Eye (tissue), 1 donor: ENCODE results near the gene TNP2.

ENCODE experiments used
- DNase-seq: peaks from one replicate; pipeline ENCODE4 v3.0.0-alpha.2; 2015

The TNP2 gene

DNA sequence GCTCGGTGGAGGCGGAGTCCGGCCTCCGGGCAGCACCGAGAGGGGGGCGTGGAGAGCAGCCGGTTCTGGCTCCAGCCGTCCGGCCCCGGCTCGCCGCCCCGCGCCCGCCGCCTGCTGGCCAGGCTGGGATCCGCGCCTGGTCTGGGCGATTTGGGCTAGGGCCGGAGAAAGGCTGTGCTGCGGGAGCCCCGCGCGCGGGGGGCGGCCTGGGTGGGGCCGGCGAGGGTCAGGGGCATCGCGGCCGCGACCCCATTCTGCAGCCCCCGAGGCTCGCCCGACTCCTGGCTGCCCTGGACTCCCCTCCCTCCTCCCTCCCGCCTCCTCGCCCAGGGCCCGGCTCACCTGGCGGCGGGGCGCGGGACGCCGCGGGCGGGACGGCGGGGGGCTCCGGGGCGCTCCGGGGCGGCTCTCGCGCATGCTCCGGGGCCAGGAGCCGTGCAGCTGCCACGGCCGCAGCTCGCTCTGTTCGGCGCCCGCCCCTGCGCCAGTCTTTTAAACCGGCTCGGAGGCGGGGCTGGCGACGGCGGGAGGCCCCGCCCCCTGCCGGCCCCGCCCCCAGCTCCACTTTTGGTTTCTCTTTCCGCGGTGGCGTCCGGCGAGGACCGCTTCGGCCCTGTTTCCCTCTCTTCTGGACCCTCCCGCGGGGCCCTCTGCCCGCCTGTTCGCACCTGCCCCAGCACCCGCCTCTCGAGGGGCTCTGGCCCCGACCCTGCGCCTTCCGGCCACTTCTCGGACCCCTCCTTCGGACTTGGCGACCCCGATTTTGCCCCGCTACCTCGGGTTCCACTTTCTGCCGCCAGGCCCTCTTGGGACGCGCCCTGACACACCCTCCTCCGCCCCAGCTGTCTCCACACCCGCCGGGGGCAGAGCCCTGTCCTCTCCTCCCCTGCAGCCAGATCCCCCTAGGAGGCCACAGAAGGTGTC is 13.1 kb downstream of the TNP2 start, which contains the start of gene SOCS1:
TSS of gene SOCS1 (minus strand) at position 468 of the 924 bp plus-strand sequence. CDS start 726 bp downstream, outside the sequence.
- DNase-seq = peak; percentile 94

DNA sequence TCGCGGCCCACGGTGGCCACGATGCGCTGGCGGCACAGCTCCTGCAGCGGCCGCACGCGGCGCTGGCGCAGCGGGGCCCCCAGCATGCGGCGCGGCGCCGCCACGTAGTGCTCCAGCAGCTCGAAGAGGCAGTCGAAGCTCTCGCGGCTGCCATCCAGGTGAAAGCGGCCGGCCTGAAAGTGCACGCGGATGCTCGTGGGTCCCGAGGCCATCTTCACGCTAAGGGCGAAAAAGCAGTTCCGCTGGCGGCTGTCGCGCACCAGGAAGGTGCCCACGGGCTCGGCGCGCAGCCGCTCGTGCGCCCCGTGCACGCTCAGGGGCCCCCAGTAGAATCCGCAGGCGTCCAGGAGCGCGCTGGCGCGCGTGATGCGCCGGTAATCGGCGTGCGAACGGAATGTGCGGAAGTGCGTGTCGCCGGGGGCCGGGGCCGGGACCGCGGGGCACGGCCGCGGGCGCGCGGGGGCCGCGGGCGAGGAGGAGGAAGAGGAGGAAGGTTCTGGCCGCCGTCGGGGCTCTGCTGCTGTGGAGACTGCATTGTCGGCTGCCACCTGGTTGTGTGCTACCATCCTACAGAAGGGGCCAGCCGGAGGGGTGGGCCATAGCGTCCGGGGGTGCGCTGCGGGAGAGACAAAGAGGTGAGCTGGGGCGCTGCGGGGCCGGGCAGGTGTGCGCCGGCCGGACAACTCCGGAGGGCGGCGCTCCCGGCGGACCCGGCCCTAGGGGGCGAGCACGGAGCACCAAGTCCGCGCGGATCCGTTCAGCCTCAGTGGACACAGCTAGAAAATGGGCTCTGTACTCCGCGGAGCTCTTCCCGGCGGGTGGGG is 14.0 kb downstream of the TNP2 start:
- peak; percentile 76 for DNase-seq

DNA sequence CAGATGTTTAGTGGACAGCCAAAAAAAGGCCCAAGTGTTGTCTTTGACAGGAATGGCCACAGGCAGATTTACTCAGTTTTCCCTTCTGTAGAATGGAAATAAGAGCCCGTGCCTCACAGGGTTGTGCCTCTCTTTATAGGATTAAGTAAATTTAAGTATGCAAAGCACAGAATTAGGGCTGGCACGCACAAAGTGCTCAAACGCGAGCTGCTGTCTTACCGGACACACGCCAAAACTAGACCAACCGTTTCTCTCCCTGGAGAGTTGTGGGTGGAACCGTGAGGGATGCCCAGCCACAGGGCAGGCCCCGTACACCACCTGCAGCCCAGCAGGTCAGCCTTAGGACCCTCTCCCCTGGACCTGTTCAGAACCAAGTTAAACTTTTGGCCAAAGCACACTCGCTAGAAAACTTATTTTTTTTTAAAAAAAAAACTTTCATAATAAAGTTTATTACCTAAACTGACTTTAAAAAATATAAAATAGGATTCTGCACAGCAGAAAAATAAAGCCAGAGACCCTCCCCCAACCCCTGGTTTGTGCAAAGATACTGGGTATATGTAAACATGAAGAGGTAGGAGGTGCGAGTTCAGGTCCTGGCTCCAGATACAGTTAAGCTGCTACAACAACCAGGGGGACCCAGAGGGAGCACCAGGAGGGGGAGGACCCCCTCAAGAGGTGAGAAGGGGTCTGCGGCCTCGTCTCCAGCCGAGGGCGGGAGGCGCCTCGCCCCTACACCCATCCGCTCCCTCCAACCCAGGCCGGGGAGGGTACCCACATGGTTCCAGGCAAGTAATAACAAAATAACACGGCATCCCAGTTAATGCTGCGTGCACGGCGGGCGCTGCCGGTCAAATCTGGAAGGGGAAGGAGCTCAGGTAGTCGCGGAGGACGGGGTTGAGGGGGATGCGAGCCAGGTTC is 14.9 kb downstream of the TNP2 start:
- no peak for DNase-seq

DNA sequence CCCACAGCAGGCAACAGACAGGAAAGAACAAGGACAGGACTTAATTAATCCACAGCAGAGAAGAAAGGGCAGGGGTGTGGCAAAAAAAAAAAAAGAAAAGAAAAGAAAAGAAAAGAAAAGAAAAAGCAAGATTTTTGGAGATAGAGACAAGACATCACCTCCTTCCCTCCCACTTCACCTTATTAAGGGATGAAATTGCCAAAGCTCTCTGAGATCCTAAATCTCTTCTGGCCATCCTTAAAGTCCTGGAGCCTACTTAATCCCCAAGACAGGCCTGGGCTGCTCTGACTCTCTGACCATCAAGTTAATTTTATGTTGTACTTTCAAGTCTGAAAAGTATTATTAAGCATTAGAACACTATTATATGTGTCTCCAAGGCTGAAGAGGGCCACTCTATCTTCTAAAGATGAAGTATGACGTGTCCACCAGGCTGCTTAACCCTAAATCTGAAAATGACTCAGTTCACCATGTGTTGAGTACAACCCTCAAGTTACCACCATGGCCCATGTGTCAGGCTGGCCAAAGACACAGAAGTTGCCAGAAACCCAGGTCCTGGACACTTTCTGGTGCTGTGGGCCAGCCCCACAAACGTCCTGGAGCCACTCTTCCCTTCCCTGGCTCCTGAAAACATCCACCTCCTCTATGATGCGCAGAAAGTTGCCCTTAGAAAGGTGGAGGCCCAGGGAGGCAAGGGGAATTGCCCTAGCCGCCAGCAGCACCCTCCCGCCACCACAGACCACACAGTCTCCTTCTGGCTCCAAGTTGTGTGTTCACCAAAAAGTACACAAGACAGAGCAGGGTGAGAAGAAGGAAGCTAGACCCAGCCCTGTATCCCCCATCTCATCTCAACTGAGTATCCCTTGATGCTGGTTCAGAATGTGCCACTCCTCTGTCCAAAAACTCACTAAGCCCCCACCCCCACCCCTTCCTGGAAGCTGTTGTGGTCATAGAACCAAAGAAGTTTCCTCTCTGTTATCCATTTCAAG is 15.8 kb downstream of the TNP2 start:
- DNase-seq = no peak

DNA sequence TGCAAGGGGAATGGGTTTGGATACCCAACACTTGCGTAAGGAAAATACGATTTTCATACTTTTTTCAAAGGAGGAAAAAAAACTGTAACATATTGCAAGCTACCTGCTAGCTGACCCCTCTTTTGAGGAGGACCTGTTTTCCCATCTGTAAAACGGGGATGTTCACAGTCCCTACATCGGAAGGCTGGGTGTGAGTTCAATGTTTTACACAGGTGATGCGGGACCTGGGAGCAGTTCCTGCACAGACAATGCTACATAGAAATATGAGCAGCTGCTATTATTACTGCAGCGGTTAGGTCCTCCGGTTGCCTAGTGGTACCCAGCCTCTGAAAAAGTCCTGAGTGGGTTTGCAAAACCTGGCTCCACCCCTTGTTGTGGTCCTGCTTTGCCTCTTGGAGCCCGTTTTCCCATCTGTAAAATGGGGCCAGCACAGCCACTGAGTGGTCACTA is 16.6 kb downstream of the TNP2 start:
- DNase-seq = no peak

DNA sequence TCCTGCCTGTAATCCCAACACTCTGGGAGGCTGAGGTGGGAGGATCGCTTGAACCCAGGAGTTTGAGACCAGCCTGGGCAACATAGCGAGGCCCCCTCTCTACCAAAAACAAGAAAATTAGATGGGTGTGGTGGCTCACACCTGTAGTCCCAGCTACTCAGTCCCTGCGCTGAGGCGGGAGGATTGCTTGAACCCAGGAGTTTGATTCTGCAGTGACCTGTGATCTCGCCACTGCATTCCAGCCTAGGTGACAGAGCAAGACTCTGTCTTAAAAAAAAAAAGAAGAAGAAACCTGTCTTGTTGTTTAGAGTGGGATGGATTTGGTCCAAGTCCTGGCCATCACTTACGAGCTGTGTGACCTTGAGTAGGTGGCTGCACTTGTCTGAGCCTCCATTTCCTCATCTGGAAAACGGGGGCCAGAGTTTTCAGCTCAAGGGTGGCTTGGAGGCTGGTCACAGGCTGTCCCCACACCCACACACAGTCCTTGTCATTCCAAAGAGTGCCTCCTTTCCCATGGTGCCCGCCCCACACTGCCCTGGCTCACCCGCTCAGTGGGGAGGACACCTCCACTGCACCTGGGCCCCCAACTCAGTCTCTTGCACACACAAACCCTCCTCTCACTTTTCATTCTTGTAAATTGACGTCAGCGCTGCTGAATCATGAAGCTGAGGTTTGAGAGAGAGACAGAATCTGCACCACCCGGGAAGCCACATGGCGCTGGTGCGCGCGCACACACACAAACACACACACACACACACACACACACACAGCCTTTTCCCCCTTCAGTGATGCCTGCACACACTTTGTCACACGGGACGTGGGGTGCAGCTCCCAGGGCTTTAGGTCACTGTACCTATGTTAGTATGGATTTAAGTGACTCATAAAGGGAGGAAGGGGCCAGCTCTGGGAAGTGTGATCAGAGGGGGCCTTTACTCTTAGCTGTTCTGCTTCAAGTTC is 17.3 kb downstream of the TNP2 start:
- no peak for DNase-seq

DNA sequence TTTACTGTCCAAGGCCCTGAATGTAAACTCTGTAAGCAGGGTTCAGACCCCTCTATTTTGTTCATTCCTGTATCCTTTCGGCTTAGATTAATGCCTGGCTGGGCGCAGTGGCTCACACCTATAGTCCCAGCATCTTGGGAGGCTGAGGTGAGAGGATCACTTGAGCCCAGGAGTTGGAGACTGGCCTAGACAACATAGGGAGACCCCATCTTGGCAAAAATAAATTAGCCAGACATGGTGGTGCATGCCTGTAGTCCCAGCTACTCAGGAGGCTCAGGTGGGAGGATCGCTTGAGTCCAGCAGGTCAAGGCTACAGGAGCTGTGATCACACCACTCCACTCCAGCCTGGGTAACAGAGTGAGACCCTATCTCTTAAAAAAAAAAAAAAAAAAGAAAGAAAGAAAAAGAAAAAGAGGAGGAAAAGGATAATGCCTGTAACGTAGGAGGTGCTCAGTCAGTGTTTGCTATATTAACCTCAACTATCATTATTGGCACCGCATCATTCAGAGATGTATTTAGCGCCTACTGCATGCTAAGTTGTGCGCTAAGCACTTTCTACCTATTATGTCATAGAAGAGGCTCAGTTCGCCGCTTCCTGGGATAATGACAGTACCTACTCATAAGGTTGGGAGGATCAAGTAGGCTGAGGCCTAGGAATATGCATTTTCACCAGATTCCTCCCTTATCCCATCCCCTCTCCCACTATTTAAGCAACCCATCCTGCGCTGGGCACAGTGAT is 18.2 kb downstream of the TNP2 start:
- DNase-seq = no peak

DNA sequence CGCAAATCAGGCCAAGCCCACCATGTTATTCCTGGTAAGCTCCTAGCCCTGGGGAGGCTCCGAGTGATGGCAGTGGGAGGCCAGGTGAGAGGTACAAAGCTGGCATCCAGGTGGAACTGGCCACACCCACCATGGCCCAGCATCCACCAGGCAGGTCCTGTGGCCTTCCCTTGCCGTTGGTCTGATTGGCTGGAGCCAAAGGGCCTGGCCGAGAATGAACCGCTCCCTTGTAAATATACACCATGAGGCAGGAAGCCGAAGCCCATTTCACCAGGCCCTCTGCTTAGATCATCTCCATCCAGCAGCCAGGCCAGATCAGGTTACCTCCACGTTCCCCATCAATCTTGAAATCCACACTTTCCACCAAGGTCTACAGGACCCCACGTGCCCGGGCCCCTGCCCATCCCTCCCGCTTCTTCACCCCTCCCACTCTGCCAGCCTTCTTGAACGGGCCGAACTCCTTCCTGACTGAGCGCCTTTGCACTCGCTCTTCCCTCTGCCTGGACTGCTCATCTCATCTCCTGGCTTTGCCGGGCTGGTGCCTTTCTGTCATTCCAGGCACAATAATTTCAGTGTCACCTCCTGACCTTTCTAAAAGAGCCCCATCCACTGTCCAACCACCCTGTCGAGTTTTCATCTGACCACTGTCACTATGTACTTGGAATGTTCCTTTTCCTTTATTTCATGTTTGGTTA is 18.9 kb downstream of the TNP2 start:
- DNase-seq = no peak

DNA sequence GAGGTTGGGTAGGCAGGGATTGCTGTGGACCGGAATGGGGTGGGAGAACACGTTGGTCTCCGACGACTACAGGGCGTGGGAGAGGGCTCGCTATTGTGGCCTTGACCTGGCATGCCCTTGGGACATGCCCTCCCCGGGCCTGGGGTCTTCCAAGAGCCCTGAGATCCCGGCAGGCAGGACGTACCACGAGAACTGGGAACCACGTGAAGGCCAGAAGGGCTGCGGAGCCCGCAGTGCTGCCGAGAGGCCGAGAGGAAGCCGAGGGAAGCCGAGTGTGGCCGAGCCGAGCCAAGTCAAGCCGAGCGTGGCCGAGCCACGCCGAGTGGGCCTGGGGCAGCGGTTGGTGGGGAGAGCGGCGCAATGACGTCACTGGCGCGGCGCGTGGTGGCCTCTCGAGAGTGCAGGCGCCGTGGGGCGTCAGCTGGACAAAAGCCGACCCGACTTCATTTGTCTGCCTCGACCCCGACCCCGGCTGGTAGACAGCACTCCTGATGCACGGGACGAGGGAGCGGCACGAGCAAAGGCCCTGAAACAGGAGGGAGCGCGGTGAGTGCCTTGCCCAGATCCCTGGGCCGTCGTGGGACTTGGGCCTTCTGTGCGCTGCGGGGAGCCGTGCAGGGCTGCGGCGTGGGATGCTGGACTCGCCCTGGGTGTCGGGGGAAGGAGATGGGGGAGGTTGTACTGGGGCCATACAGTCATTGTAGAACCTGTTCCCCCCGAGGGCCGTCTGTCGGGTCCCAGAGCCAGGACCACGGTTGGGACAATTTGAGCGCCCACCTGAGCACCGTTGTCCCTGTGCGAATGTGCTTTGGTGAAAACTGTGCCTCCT is 19.7 kb downstream of the TNP2 start:
- no peak for DNase-seq

DNA sequence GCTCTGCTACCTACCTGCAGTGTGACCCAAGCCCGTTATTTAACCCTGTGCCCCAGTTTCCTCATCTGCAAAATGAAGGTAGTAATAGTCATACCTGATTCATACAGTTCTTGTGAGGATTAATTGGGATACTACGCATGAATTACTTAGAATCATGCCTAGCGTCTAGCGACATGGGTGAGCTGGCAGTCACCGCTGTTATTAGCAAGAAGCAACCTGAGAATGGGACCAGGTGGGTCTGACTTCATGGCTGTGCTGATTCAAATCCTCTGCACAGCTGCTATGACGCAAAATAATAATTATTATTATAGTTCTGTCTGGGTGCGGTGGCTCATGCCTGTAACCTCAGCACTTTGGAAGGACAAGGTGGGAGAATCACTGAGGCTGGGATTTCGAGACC is 21.0 kb downstream of the TNP2 start:
- no peak for DNase-seq

DNA sequence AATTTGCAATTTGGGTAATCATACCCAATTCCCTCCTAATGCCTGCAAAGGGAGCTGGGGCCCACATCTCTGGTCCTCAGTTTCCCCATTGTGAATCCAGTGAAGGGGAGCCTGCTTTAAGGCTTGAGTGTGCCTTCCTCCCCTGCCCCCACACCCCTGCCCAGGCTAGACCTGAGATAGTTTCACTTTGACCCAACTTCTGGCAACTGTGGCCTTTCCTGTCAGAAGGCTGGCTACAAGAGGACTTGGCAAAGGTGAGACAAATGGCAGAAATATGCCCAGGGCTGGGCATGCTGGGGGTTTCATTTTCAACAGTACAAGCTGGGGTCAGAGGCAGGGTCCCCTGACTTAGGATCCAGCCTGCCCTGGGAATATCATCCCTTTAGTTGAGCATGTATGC is 23.1 kb downstream of the TNP2 start:
- no peak for DNase-seq

DNA sequence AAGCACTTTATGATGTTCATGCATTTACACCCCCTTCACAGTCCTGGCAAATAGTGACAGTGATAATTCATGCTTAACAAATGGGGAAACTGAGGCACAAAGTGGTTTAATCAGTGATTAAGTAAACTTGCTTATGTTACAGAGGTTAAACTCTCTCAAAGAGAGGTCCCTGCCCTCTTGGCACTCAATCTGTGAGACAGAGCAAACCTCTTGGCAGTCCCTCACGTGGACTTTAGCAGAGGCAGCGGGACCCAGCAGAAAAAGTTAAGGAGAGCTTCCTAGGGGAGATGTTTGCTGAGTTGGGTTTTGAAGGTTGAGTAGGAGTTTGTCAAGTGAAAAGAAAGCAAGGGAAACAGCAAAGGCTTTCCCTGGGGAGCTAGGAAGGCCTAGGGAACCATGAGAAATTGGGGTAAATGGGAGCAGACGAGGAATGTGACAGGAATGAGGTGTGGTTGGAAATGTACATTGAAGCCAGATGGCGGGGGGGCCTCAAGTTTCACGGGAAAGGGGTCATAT is 23.8 kb downstream of the TNP2 start:
- DNase-seq = no peak

DNA sequence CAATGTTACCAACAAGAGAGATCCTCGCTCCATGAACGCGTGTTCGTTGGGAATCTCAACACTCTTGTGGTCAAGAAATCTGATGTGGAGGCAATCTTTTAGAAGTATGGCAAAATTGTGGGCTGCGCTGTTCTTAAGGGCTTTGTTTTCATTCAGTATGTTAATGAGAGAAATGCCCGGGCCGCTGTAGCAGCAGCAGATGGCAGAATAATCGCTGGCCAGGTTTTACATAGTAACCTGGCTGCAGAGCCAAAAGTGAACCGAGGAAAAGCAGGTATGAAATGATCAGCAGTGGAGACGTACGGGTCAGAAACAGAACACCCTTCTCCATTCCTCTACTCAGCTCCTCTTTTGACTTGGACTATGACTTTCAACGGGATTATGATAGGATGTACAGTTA is 26.5 kb downstream of the TNP2 start:
- DNase-seq = no peak

DNA sequence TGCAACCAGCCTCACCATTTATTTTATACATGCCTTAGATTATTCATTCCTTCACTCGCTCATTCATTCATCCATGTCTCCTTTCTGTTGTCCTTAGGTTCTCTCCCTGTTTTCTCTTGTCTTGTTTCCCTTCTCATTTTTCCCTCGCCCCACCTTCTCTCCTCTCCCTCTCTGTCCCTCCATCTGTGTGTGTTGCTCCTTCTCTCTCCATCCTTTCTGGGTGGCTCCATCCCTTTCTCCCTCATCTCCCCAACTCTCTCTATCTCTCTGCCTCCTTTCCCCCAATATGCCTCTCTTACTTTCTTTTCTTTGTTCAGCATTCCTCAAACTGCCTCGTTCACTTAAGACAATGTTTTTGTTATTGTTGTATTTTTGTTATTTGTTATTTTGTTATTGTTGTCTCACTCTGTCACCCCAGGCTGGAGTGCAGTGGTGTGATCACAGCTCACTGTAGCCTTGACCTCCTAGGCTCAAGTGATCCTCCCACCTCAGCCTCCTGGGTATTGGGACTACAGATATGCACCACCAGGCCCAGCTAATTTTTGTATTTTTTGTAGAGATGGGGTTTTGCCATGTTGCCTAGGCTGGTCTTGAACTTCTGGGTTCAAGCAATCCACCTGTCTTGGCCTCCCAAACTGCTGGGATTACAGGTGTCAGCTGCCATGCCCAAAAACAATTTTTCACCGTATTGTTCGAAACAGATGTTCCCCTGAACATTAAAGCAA is 27.5 kb downstream of the TNP2 start:
- no peak for DNase-seq

DNA sequence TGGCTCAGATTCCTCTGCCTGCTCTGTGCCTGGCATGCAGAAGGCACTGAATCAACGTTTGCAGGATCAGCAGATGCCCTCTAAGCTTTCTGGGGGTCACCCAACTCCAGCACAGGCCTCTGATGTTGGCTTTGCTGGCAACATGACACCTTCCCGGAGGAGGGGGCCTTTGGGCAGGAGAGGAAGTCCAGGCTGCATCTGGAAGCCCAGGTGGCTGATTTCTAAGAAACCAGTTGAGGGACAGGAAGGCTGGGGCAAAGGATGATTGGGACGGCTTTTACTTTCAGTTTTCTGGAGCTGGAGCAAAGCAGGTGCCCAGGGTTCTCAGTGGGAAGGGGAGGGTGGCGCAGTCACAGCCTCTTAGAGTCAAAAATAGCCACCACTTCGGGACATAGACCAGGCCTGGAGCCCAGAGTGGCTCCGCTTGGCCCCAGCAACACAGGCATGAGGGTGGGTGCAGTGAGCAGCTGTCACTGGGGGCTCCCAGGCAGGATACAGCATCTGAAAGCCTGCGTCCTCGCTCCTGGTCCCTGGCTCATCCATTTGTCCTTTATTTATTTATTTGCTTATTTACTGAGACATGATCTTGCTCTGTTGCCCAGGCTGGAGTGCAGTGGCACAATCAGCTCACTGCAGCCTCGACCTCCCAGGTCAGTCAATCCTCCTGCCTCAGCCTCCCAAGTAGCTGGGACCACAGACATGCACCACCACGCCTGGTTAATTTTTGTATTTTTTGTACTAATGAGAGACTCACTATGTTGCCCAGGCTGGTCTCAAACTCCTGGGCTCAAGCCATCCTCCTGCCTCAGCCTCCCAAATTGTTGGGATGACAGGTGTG is 28.3 kb downstream of the TNP2 start:
- DNase-seq = no peak
